Upper lobe of left lung (tissue), 6 donors: Measurements from ENCODE around the gene TPRG1. TPM values are rescaled to one million over a fixed set of nuclear protein-coding genes. Genes with fewer than 3 reads are reported as not detected.

ENCODE experiments used
- ATAC-seq, 2 donors: fragments of 200-7000 bp; cut with Tn5 transposase; one replicate each; pipeline ENCODE4 v1.9.1; 2022; ENCODE audit warnings: mild to moderate bottlenecking in 2 of 2, moderate library complexity in 2 of 2; ENCODE audit not compliant: low FRiP score in 2 of 2
- DNase-seq, 2 donors: peaks; one replicate each; pipeline ENCODE4 v3.0.0-alpha.2; 2019 to 2020
- H3K27ac ChIP-seq, 4 donors: fragments of 200-600 bp; sonication (generic); one replicate each; pipeline ENCODE4 v1.5.1; 2016 to 2019
- H3K27me3 ChIP-seq, 4 donors: fragments of 200-600 bp; sonication (generic); one replicate each; pipeline ENCODE4 v1.5.1; 2017 to 2019
- H3K36me3 ChIP-seq, 4 donors: fragments of 200-600 bp; sonication (generic); one replicate each; pipeline ENCODE4 v1.5.1; 2016 to 2019
- H3K4me1 ChIP-seq, 4 donors: fragments of 200-600 bp; sonication (generic); one replicate each; pipeline ENCODE4 v1.5.1; 2018 to 2019
- H3K4me3 ChIP-seq, 4 donors: fragments of 200-600 bp; sonication (generic); one replicate each; pipeline ENCODE4 v1.5.1; 2017 to 2019; ENCODE audit warnings: mild to moderate bottlenecking in 2 of 4, moderate library complexity in 1 of 4
- H3K9me3 ChIP-seq, 4 donors: fragments of 200-600 bp; sonication (generic); one replicate each; pipeline ENCODE4 v1.5.1; 2018 to 2019
- CTCF ChIP-seq, 6 experiments: fragments of 450-650 bp in 4 of 6; fragments of 200-600 bp in 2 of 6; sonication (generic) in 2 of 6; IDR thresholded peaks; one replicate each; pipeline ENCODE4 v1.5.1; 2016 to 2019; ENCODE audit warnings: antibody characterized with exemption in 6 of 6
- EP300 ChIP-seq, 4 donors: sonication (generic); formaldehyde crosslinking; IDR thresholded peaks; one replicate each; pipeline ENCODE4 v1.5.1; 2017; ENCODE audit warnings: antibody characterized with exemption in 4 of 4, control low read depth in 2 of 4
- POLR2A ChIP-seq, 4 donors: fragments of 450-650 bp; IDR thresholded peaks; one replicate each; pipeline ENCODE4 v1.5.1; 2016 to 2017; ENCODE audit warnings: antibody characterized with exemption in 4 of 4, mild to moderate bottlenecking in 2 of 4
- POLR2AphosphoS5 ChIP-seq, 2 donors: sonication (generic); formaldehyde crosslinking; IDR thresholded peaks; one replicate each; pipeline ENCODE4 v1.5.1; 2017; ENCODE audit warnings: antibody characterized with exemption in 2 of 2
- WGBS, 2 donors: methylation state at CpG; one replicate each; pipeline ENCODE4 v1.1.5; 2017 to 2018; 5-methylcytosine and 5-hydroxymethylcytosine counted together
- total RNA-seq, 6 donors: library from RNA; depleted of rRNA in 4 of 6; stranded (reverse); fragments of >200 nt in 4 of 6; gene quantifications; one replicate each; pipeline versions ENCODE4 v1.1.0 to v1.2.1, GENCODE V29; 2016 to 2021
- donor health status: DM: no; HTN: no; CAD: no; lungs with moderate emphysema.
- donor health status: DM: no; HTN: yes; CAD: no; lungs with severe emphysema.

The TPRG1 gene
- total RNA-seq, 6 donors from 2014 or later, result 12.8 to 76.5 (median 25.9) TPM

- Histone ChIP-seq H3K27ac (no peak overlapping the region), H3K9me3 (no peaks in the 10 kb centered on the region), H3K4me3 (no peak overlapping the region), H3K4me1 (no peaks in the 10 kb centered on the region), H3K36me3 (no peaks in the 10 kb centered on the region), H3K27me3 (no peaks in the 10 kb centered on the region)
- WGBS, 2 donors, result 82 to 85% methylated on average over 7 of the region's 7 CpGs
- DNase-seq, result no peak
- ATAC-seq, result no peak
- TF ChIP-seq POLR2A (IDR thresholded peaks at IDR 0.05) (no peak), CTCF (IDR thresholded peaks at IDR 0.05) (no peak), POLR2AphosphoS5 (IDR thresholded peaks at IDR 0.05) (no peak), EP300 (IDR thresholded peaks at IDR 0.05) (no peak)
Measured at GRCh38 chr3:189158034-189158433, 13.7 kb upstream of the TPRG1 start.

GRCh38 chr3:189160519-189161309, 11.1 kb upstream of the TPRG1 start:
- DNase-seq, result no peak
- WGBS, 2 donors, result 67 to 78% methylated on average over 8 of the region's 8 CpGs
- H3K27ac ChIP-seq, result no peak overlapping the region
- no peaks in the 10 kb centered on the region for H3K27me3 ChIP-seq
- no peaks in the 10 kb centered on the region for H3K36me3 ChIP-seq
- H3K9me3 ChIP-seq, result no peaks in the 10 kb centered on the region
- no peak overlapping the region for H3K4me3 ChIP-seq
- TF ChIP-seq POLR2A (IDR thresholded peaks at IDR 0.05), result no peak
- no peak for TF ChIP-seq EP300 (IDR thresholded peaks at IDR 0.05)
- TF ChIP-seq POLR2AphosphoS5 (IDR thresholded peaks at IDR 0.05), result no peak
- TF ChIP-seq CTCF (IDR thresholded peaks at IDR 0.05), result no peak
- peak in 1 of 2 donors; percentile 12 for ATAC-seq
- no peaks in the 10 kb centered on the region for H3K4me1 ChIP-seq

GRCh38 chr3:189165092-189165612, 6.6 kb upstream of the TPRG1 start:
- H3K4me3 ChIP-seq, result no peak overlapping the region
- H3K4me1 ChIP-seq, result peaks cover 0 to 8% (median 3%) of the 10 kb centered on the region in 4 donors
- no peaks in the 10 kb centered on the region for H3K9me3 ChIP-seq
- ATAC-seq (no peak), DNase-seq (no peak)
- H3K36me3 ChIP-seq, result no peaks in the 10 kb centered on the region
- H3K27me3 ChIP-seq, result no peaks in the 10 kb centered on the region
- H3K27ac ChIP-seq, result no peak overlapping the region
- WGBS, 2 donors, result 88 to 94% methylated on average over 5 to 6 of the region's 6 CpGs
- TF ChIP-seq CTCF (IDR thresholded peaks at IDR 0.05) (no peak), POLR2A (IDR thresholded peaks at IDR 0.05) (no peak), EP300 (IDR thresholded peaks at IDR 0.05) (no peak), POLR2AphosphoS5 (IDR thresholded peaks at IDR 0.05) (no peak)

GRCh38 chr3:189166321-189166720, 5.5 kb upstream of the TPRG1 start:
- Histone ChIP-seq H3K27ac (peak overlapping the region in 1 of 4 donors; percentile 20), H3K4me3 (no peak overlapping the region), H3K9me3 (no peaks in the 10 kb centered on the region), H3K36me3 (no peaks in the 10 kb centered on the region), H3K4me1 (peaks cover 0 to 8% (median 3%) of the 10 kb centered on the region in 4 donors), H3K27me3 (no peaks in the 10 kb centered on the region)
- TF ChIP-seq EP300 (IDR thresholded peaks at IDR 0.05) (no peak), POLR2A (IDR thresholded peaks at IDR 0.05) (no peak), POLR2AphosphoS5 (IDR thresholded peaks at IDR 0.05) (no peak), CTCF (IDR thresholded peaks at IDR 0.05) (no peak)
- 60 to 65% methylated on average over 5 of the region's 5 CpGs for WGBS, 2 donors
- DNase-seq, result no peak
- ATAC-seq, result peak in 1 of 2 donors; percentile 35
